Neuronal stem cell (in vitro differentiated cells): Measurements from ENCODE around the gene LRAT.

Experiments used
- DNase-seq: peaks from one replicate; pipeline ENCODE4 v3.0.0-alpha.2; 2013; ENCODE audit warnings: low spot score
- H2AFZ ChIP-seq: one replicate; pipeline ENCODE4 v1.6.1; 2013; ENCODE audit warnings: mild to moderate bottlenecking, low read length, inconsistent platforms
- H2AK5ac ChIP-seq: 2 replicates; pipeline ENCODE4 v1.6.1; 2013; ENCODE audit warnings: low read depth, mild to moderate bottlenecking, inconsistent platforms, low read length, moderate library complexity, mixed read lengths
- H2BK120ac ChIP-seq: 2 replicates; pipeline ENCODE4 v1.6.1; 2013; ENCODE audit warnings: low read depth, mild to moderate bottlenecking, inconsistent platforms, low read length, moderate library complexity, mixed read lengths
- H2BK12ac ChIP-seq: one replicate; pipeline ENCODE4 v1.6.1; 2013; ENCODE audit warnings: low read length, inconsistent platforms
- H2BK15ac ChIP-seq: 2 replicates; pipeline ENCODE4 v1.6.1; 2013; ENCODE audit warnings: mild to moderate bottlenecking, low read length, inconsistent platforms, mixed read lengths
- H2BK5ac ChIP-seq: one replicate; pipeline ENCODE4 v1.6.1; 2013; ENCODE audit warnings: inconsistent platforms, mild to moderate bottlenecking, low read length, moderate library complexity
- H3K14ac ChIP-seq: one replicate; pipeline ENCODE4 v1.6.1; 2013; ENCODE audit warnings: low read length, inconsistent platforms
- H3K18ac ChIP-seq: 2 replicates; pipeline ENCODE4 v1.6.1; 2013; ENCODE audit warnings: low read length, inconsistent platforms
- H3K23ac ChIP-seq: 2 replicates; pipeline ENCODE4 v1.6.1; 2013; ENCODE audit warnings: low read depth, mild to moderate bottlenecking, mixed read lengths, low read length, inconsistent platforms; ENCODE audit not compliant: poor library complexity
- H3K27ac ChIP-seq: replicated peaks from 3 replicates; pipeline ENCODE4 v1.5.1; 2013; ENCODE audit warnings: low read length, inconsistent platforms
- H3K27me3 ChIP-seq, 3 experiments: 2 replicates each; pipeline ENCODE4 v1.6.1; 2013; ENCODE audit warnings: low read length in 3 of 3, mild to moderate bottlenecking in 2 of 3, inconsistent platforms in 1 of 3, low read depth in 1 of 3, mixed read lengths in 1 of 3, moderate library complexity in 1 of 3; ENCODE audit not compliant: control insufficient read depth in 3 of 3, insufficient read depth in 3 of 3
- H3K36me3 ChIP-seq, 2 donors: replicated peaks in 1 of 2; 2 replicates each; pipeline ENCODE4 v1.6.1; 2013; ENCODE audit warnings: low read length in 2 of 2; ENCODE audit not compliant: control insufficient read depth in 2 of 2, insufficient read depth in 2 of 2
- H3K4ac ChIP-seq: 2 replicates; pipeline ENCODE4 v1.6.1; 2013; ENCODE audit warnings: inconsistent platforms, mild to moderate bottlenecking, low read length, moderate library complexity
- H3K4me1 ChIP-seq, 2 donors: 1 replicate in 1 of 2; 2 replicates in 1 of 2; pipeline ENCODE4 v1.6.1; 2013; ENCODE audit warnings: low read length in 2 of 2, low read depth in 1 of 2; ENCODE audit not compliant: control insufficient read depth in 2 of 2, insufficient read depth in 1 of 2
- H3K4me2 ChIP-seq: one replicate; pipeline ENCODE4 v1.6.1; 2013; ENCODE audit warnings: mild to moderate bottlenecking, low read length, inconsistent platforms; ENCODE audit not compliant: insufficient read depth, poor library complexity, severe bottlenecking
- H3K4me3 ChIP-seq, 2 donors: 2 replicates each; pipeline ENCODE4 v1.5.1; 2013; ENCODE audit warnings: low read length in 2 of 2, mild to moderate bottlenecking in 2 of 2, inconsistent platforms in 1 of 2, moderate library complexity in 1 of 2
- H3K79me1 ChIP-seq: one replicate; pipeline ENCODE4 v1.6.1; 2013; ENCODE audit warnings: low read depth, mild to moderate bottlenecking, inconsistent platforms, low read length, moderate library complexity
- H3K9ac ChIP-seq: one replicate; pipeline ENCODE4 v1.6.1; 2013; ENCODE audit warnings: mild to moderate bottlenecking, low read depth, low read length, inconsistent platforms; ENCODE audit not compliant: poor library complexity
- H3K9me3 ChIP-seq, 2 donors: replicated peaks in 1 of 2; 2 replicates each; pipeline versions ENCODE3 to v1.6.1; 2013; ENCODE audit warnings: low read length in 2 of 2, mild to moderate bottlenecking in 2 of 2, inconsistent platforms in 1 of 2, low read depth in 1 of 2, mixed read lengths in 1 of 2, moderate library complexity in 1 of 2; ENCODE audit not compliant: control insufficient read depth in 2 of 2, insufficient read depth in 1 of 2
- H4K8ac ChIP-seq: one replicate; pipeline ENCODE4 v1.6.1; 2013; ENCODE audit warnings: low read depth, mild to moderate bottlenecking, inconsistent platforms, low read length, moderate library complexity
- H4K91ac ChIP-seq: one replicate; pipeline ENCODE4 v1.6.1; 2013; ENCODE audit warnings: low read length, low read depth, mild to moderate bottlenecking, inconsistent platforms; ENCODE audit not compliant: poor library complexity
- WGBS, 2 donors: extraction: QIAGEN DNeasy Blood & Tissue Kit; methylation state at CpG; one replicate each; pipeline ENCODE4 v1.1.7; 2013; ENCODE audit warnings: missing lambda C conversion rate in 2 of 2, mixed read lengths in 1 of 2; ENCODE audit not compliant: insufficient read length in 2 of 2, insufficient replicate concordance in 1 of 2; ENCODE audit errors: extremely low coverage in 2 of 2; 5-methylcytosine and 5-hydroxymethylcytosine counted together

The LRAT gene

DNA sequence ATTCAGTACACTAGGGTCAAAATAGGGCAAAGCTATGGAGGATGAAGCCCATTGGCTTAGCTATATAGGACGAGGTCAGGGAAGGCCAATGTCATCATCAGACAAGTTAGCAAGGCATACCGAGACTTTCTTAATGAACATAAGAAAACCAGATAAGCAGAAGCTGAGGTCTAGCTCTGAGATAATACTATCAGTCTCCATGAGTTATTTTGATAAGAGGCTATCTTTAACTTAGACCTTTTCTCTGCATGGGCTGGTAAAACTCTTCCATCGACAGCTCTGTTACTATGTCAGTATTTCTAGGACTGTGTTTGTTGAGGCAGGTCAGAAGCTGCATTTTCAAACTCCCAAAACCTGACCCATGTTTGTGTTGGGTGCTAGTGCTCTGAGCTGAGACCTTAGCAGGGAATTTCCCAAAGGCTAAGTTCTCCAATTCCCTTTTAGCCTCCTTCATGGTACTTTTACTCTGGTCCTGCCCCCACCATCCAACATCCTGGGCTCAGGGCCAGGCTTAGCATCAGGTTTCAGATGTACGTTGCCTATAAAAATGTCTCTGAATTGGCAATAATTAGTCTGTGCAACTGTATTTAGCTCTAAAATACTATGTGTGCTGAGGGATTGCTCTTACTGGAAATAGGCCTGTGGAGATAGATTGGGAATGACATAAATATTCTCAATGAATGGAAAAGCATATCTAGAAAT, 29.3 kb upstream of the LRAT start:
- Histone ChIP-seq H4K91ac (no peak overlapping the region), H4K8ac (no peak overlapping the region), H3K27ac (no peak overlapping the region), H3K9ac (no peak overlapping the region), H2BK5ac (no peak overlapping the region), H2BK12ac (no peak overlapping the region), H3K79me1 (no peaks in the 10 kb centered on the region), H3K9me3 (no peaks in the 10 kb centered on the region), H3K27me3 (no peaks in the 10 kb centered on the region), H3K36me3 (no peaks in the 10 kb centered on the region), H2AFZ (no peak overlapping the region), H2BK120ac (no peak overlapping the region), H3K4ac (no peak overlapping the region), H3K23ac (no peak overlapping the region), H3K14ac (no peak overlapping the region), H3K18ac (no peak overlapping the region), H3K4me1 (no peaks in the 10 kb centered on the region), H2AK5ac (no peak overlapping the region), H3K4me3 (no peak overlapping the region), H2BK15ac (no peak overlapping the region), H3K4me2 (no peak overlapping the region)
- DNase-seq = no peak
- WGBS, 2 donors = no CpG with 5 or more reads among the region's 4 CpGs

DNA sequence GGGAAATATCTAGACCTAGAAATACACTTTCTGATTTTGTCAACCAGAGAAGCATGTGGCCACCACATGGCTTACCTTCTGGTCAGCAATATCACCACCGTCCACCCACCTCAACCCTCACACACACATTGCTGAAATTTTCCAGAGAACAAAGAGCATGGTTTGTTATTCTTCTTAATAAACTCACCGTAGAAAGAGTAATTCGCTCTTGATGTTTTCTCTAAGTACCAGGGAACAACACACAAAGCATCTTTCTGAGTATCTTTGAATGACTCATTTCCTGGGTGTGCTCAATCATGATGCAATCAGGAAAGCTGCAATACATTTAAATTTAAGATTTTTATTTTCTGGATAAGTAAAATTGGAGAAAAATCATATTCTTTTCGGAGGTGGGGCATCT, 24.7 kb upstream of the LRAT start:
- Histone ChIP-seq H3K27me3 (peaks cover 0 to 4% (median 0%) of the 10 kb centered on the region in 3 experiments), H4K8ac (no peak overlapping the region), H3K4me3 (no peak overlapping the region), H3K27ac (no peak overlapping the region), H2AK5ac (no peak overlapping the region), H2BK12ac (no peak overlapping the region), H3K79me1 (no peaks in the 10 kb centered on the region), H2BK5ac (no peak overlapping the region), H3K14ac (no peak overlapping the region), H2BK15ac (no peak overlapping the region), H2BK120ac (no peak overlapping the region), H4K91ac (no peak overlapping the region), H3K4me2 (no peak overlapping the region), H3K4ac (no peak overlapping the region), H3K36me3 (no peaks in the 10 kb centered on the region), H2AFZ (no peak overlapping the region), H3K9me3 (peaks cover 0 to 2% of the 10 kb centered on the region in 2 donors), H3K23ac (no peak overlapping the region), H3K9ac (no peak overlapping the region), H3K18ac (no peak overlapping the region), H3K4me1 (no peaks in the 10 kb centered on the region)
- no peak for DNase-seq
- WGBS, 2 donors = no CpG with 5 or more reads among the region's 4 CpGs

GRCh38 chr4:154720123-154720522, 23.7 kb upstream of the LRAT start:
- Histone ChIP-seq H3K18ac (no peak overlapping the region), H3K9me3 (peaks cover 0 to 2% of the 10 kb centered on the region in 2 donors), H3K27ac (no peak overlapping the region), H3K4me3 (no peak overlapping the region), H2AK5ac (no peak overlapping the region), H2BK120ac (no peak overlapping the region), H3K9ac (no peak overlapping the region), H3K14ac (no peak overlapping the region), H4K91ac (no peak overlapping the region), H3K36me3 (no peaks in the 10 kb centered on the region), H3K4me2 (no peak overlapping the region), H3K79me1 (no peaks in the 10 kb centered on the region), H3K23ac (no peak overlapping the region), H2AFZ (no peak overlapping the region), H3K27me3 (peaks cover 0 to 4% (median 0%) of the 10 kb centered on the region in 3 experiments), H2BK12ac (no peak overlapping the region), H2BK5ac (no peak overlapping the region), H4K8ac (no peak overlapping the region), H2BK15ac (no peak overlapping the region), H3K4me1 (no peaks in the 10 kb centered on the region), H3K4ac (no peak overlapping the region)
- no peak for DNase-seq
- no CpG with 5 or more reads among the region's 2 CpGs for WGBS, 2 donors

DNA sequence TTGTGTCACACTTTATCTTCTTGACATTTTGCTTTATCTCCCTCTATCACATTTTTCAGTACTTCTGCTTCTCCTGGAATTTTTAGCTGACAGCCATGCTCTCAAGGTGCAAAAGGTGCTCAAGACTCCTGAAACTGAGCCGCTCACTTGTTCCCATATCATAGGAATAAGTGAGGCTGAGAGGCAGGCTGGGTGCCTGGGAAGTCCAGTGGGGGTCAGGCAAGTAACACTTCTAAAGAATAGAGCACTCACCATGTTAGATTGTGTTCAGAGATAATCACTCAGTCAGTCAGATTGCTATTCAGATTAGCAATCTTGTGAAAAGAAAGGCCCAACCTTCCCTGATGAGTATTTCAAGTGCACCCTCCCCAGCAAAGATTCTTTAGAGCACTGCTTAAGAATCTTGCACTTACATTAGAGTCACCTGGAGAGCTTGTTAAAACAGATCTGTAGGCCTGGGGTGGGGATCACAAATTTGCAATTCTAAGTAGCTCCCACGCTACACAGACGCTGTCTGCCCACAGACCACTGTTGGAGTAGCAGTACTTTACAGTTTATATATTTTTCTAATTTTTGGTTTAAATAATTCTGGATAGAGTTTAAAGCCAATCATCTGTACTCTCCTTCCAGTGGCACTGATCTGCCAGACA, 23.1 kb upstream of the LRAT start:
- Histone ChIP-seq H3K14ac (no peak overlapping the region), H3K4me2 (no peak overlapping the region), H3K9ac (no peak overlapping the region), H4K91ac (no peak overlapping the region), H3K4ac (no peak overlapping the region), H3K79me1 (no peaks in the 10 kb centered on the region), H3K27me3 (peaks cover 0 to 4% (median 0%) of the 10 kb centered on the region in 3 experiments), H2BK15ac (no peak overlapping the region), H3K36me3 (no peaks in the 10 kb centered on the region), H3K27ac (no peak overlapping the region), H2BK5ac (no peak overlapping the region), H2AK5ac (no peak overlapping the region), H3K18ac (no peak overlapping the region), H3K4me1 (no peaks in the 10 kb centered on the region), H2BK12ac (no peak overlapping the region), H3K4me3 (no peak overlapping the region), H2AFZ (no peak overlapping the region), H3K23ac (no peak overlapping the region), H2BK120ac (no peak overlapping the region), H3K9me3 (peaks cover 0 to 2% of the 10 kb centered on the region in 2 donors), H4K8ac (no peak overlapping the region)
- no CpG with 5 or more reads among the region's 3 CpGs for WGBS, 2 donors
- DNase-seq = no peak
